Transverse colon (tissue), 4 donors: ENCODE results near the gene ARIH1. TPM values are rescaled to one million over a fixed set of nuclear protein-coding genes. Genes with fewer than 3 reads are reported as not detected.

Source experiments
- DNase-seq: peaks from one replicate; pipeline ENCODE4 v3.0.0-alpha.2; 2019
- H3K27ac ChIP-seq, 4 donors: fragments of 200-600 bp; sonication (generic); 2 replicates each; pipeline ENCODE4 v1.5.1; 2016 to 2018; ENCODE audit warnings: inconsistent platforms in 4 of 4
- H3K27me3 ChIP-seq: fragments of 200-600 bp; sonication (generic); 2 replicates; pipeline ENCODE4 v1.5.1; 2017; ENCODE audit warnings: inconsistent platforms
- H3K36me3 ChIP-seq, 4 donors: fragments of 200-600 bp; sonication (generic); 2 replicates each; pipeline ENCODE4 v1.5.1; 2017 to 2019; ENCODE audit warnings: inconsistent platforms in 4 of 4
- H3K4me1 ChIP-seq, 4 donors: fragments of 200-600 bp; sonication (generic); 2 replicates each; pipeline ENCODE4 v1.5.1; 2017 to 2020; ENCODE audit warnings: inconsistent platforms in 4 of 4
- H3K4me3 ChIP-seq, 4 donors: fragments of 200-600 bp; sonication (generic); 1 replicate in 1 of 4; 2 replicates in 3 of 4; pipeline versions ENCODE4 v1.5.1 to v1.6.1; 2017 to 2019; ENCODE audit warnings: inconsistent platforms in 4 of 4
- H3K9me3 ChIP-seq, 2 donors: fragments of 200-600 bp; sonication (generic); 2 replicates each; pipeline ENCODE4 v1.5.1; 2017 to 2019; ENCODE audit warnings: inconsistent platforms in 2 of 2
- CTCF ChIP-seq, 5 experiments: fragments of 200-600 bp in 3 of 5; fragments of 450-650 bp in 2 of 5; sonication (generic) in 3 of 5; IDR thresholded peaks; 1 replicate in 2 of 5; 2 replicates in 3 of 5; pipeline ENCODE4 v1.5.1; 2016 to 2017; ENCODE audit warnings: antibody characterized with exemption in 5 of 5, inconsistent platforms in 3 of 5, mild to moderate bottlenecking in 2 of 5, moderate library complexity in 1 of 5
- EP300 ChIP-seq: sonication (generic); formaldehyde crosslinking; IDR thresholded peaks from one replicate; pipeline ENCODE4 v1.6.1; 2017; ENCODE audit warnings: antibody characterized with exemption, low read depth
- POLR2A ChIP-seq: fragments of 450-650 bp; IDR thresholded peaks from one replicate; pipeline ENCODE4 v1.6.1; 2016; ENCODE audit warnings: antibody characterized with exemption, mild to moderate bottlenecking, moderate library complexity
- POLR2AphosphoS5 ChIP-seq, 3 donors: sonication (generic); formaldehyde crosslinking; IDR thresholded peaks; one replicate each; pipeline ENCODE4 v1.6.1; 2016; ENCODE audit warnings: antibody characterized with exemption in 3 of 3
- WGBS, 2 donors: methylation state at CpG; one replicate each; pipeline ENCODE4 v1.1.5; 2018; ENCODE audit warnings: low coverage in 1 of 2; 5-methylcytosine and 5-hydroxymethylcytosine counted together
- in situ Hi-C, 4 donors: fragments of 200-750 bp; cut with MboI; loops; one replicate each; pipeline versions ENCODE4 v1.15.0 to v1.15.1; 2017; ENCODE audit warnings: low sequenced_read_pairs in 3 of 4, low pct_ligation_motif_present in 1 of 4, low pct_unique_long_range_greater_than_20kb in 1 of 4
- intact Hi-C: fragments of 100-400 bp; cut with DNase I; formaldehyde crosslinking; loops from one replicate; pipeline ENCODE4 v1.15.1; 2023; ENCODE audit warnings: low total_unique reads
- total RNA-seq, 4 donors: library from RNA; depleted of rRNA; stranded (reverse); fragments of >200 nt; gene quantifications; one replicate each; pipeline ENCODE4 v1.1.0, GENCODE V29; 2016

The ARIH1 gene
- total RNA-seq, 4 donors from 2014 or later = 15.7 to 108 (median 53.1) TPM

DNA sequence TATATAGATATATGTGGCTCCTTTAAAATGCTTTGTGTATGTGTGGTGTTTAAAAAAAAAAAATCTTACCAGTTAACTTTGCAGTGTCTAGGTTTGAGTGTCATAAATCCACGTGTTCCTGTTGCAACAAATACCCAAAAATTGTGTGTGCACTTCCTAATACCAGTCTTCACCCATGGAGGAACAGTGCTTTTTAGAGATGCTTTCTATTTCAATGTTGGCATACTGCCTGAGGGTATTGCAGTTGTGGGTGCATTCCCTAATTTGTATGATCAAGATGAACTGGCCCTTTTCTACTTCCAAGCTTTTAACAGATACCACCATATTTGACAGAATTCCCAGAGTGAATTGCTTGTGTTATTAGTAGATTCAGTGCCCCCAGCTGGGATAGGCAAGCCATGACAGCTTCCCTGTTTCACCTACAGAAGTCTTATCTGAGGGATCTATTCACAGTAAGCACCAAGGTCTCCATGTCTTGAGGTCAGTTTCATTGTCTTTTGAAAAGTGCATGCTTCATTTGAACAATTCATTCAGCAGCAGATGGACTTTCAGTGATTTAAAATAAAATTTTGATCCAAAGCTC lies 111.4 kb downstream of the ARIH1 start:
- intact Hi-C loops = no loop called here
- in situ Hi-C loops = no loop called here

DNA sequence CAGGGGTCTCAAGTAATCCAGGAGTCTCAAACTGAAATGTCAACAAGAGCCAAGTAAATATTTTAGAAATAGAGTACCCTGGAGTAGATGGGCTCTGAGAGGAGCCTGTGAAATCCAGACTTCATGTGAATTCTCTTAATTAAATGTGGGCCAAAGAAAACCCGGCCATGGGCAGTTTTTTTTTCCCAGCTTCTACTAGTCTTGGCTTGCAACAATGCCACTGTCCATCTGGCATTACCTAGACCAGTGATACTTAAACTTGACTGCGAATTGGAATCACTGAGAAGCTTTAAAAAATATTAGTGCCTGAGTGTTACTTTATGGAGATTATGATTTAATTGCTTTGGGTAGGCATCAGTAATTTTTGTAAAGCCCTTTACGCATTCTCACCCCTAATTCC lies 114.0 kb downstream of the ARIH1 start:
- no peaks in the 10 kb centered on the region for H3K9me3 ChIP-seq
- 99 to 100% methylated on average over 3 of the region's 3 CpGs for WGBS, 2 donors
- H3K27ac ChIP-seq = no peak overlapping the region
- TF ChIP-seq EP300 (no peak), POLR2AphosphoS5 (IDR thresholded peaks at IDR 0.05) (no peak), CTCF (IDR thresholded peaks at IDR 0.05) (no peak), POLR2A (no peak)
- in situ Hi-C loops (no loop called here), intact Hi-C loops (no loop called here)
- DNase-seq = no peak
- H3K4me1 ChIP-seq = no peaks in the 10 kb centered on the region
- no peaks in the 10 kb centered on the region for H3K27me3 ChIP-seq
- H3K36me3 ChIP-seq = peaks cover 0 to 17% (median 7%) of the 10 kb centered on the region in 4 donors
- no peak overlapping the region for H3K4me3 ChIP-seq

More for the DNA sequence above, 111.4 kb downstream of the ARIH1 start:
- no peaks in the 10 kb centered on the region for H3K4me1 ChIP-seq
- no peak overlapping the region for H3K27ac ChIP-seq
- no peaks in the 10 kb centered on the region for H3K27me3 ChIP-seq
- WGBS, 2 donors = 88 to 91% methylated on average over 1 of the region's 1 CpG
- no peaks in the 10 kb centered on the region for H3K9me3 ChIP-seq
- no peak overlapping the region for H3K4me3 ChIP-seq
- no peak for DNase-seq
- no peak for TF ChIP-seq POLR2A
- TF ChIP-seq POLR2AphosphoS5 (IDR thresholded peaks at IDR 0.05) = no peak
- TF ChIP-seq CTCF (IDR thresholded peaks at IDR 0.05) = no peak
- TF ChIP-seq EP300 = no peak
- peaks cover 0 to 41% (median 15%) of the 10 kb centered on the region in 4 donors for H3K36me3 ChIP-seq

DNA sequence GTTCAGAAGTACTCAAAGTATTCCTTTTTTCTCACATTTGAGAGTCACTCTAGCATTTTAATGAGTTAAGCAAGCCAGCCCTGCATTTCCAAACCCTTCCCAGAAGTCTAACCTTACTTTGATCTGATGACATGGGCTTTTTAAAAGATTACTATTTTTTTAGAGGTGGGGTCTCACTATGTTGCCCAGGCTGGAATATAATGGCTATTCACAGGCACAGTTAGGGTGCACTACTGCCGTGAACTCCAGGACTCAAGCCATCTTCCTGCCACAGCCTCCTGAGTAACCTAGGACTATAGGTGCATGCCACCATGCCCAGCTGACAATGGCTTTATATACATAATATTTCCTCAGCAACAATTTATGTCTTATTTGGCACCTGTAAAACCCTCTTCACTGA lies 116.3 kb downstream of the ARIH1 start:
- H3K9me3 ChIP-seq = no peaks in the 10 kb centered on the region
- H3K4me3 ChIP-seq = no peak overlapping the region
- H3K27ac ChIP-seq = no peak overlapping the region
- intact Hi-C loops = no loop called here
- TF ChIP-seq CTCF (IDR thresholded peaks at IDR 0.05) (no peak), EP300 (no peak), POLR2AphosphoS5 (IDR thresholded peaks at IDR 0.05) (no peak), POLR2A (no peak)
- no peak for DNase-seq
- peaks cover 0 to under 1% (median 0%) of the 10 kb centered on the region in 4 donors for H3K36me3 ChIP-seq
- WGBS, 2 donors = 100% methylated on average over 1 of the region's 1 CpG; no CpG with 5 or more reads in 1 of the 2 donors
- H3K4me1 ChIP-seq = no peaks in the 10 kb centered on the region
- no peaks in the 10 kb centered on the region for H3K27me3 ChIP-seq
- in situ Hi-C loops = loop anchor here in 1 of 4 donors (10.0 kb wide), 1 partner anchor 84 kb away; no protein-coding TSS in a partner anchor

GRCh38 chr15:72591361-72591760 lies 117.2 kb downstream of the ARIH1 start:
- 20 to 50% methylated on average over 1 of the region's 1 CpG for WGBS, 2 donors
- no peaks in the 10 kb centered on the region for H3K9me3 ChIP-seq
- no peak overlapping the region for H3K4me3 ChIP-seq
- no peaks in the 10 kb centered on the region for H3K36me3 ChIP-seq
- DNase-seq = no peak
- intact Hi-C loops (no loop called here), in situ Hi-C loops (loop anchor here in 1 of 4 donors (10.0 kb wide), 1 partner anchor 83 kb away; no protein-coding TSS in a partner anchor)
- H3K4me1 ChIP-seq = no peaks in the 10 kb centered on the region
- TF ChIP-seq POLR2A (no peak), POLR2AphosphoS5 (IDR thresholded peaks at IDR 0.05) (no peak), EP300 (no peak), CTCF (IDR thresholded peaks at IDR 0.05) (no peak)
- H3K27me3 ChIP-seq = no peaks in the 10 kb centered on the region
- H3K27ac ChIP-seq = no peak overlapping the region
